HG03045 (cell line): ENCODE data around the gene OR13F1.
"Not testable (repeated sequence)": the region's sequence is repeated elsewhere in the genome, so short reads cannot be mapped to it uniquely, and the experiment has no call there.

Experiments
- ATAC-seq: cut with Tn5 transposase; IDR thresholded peaks from one replicate; pipeline ENCODE4 v1.9.1; 2021; ENCODE audit warnings: mild to moderate bottlenecking, moderate library complexity; ENCODE audit not compliant: unreplicated experiment

Gene OR13F1, protein sequence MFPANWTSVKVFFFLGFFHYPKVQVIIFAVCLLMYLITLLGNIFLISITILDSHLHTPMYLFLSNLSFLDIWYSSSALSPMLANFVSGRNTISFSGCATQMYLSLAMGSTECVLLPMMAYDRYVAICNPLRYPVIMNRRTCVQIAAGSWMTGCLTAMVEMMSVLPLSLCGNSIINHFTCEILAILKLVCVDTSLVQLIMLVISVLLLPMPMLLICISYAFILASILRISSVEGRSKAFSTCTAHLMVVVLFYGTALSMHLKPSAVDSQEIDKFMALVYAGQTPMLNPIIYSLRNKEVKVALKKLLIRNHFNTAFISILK

DNA sequence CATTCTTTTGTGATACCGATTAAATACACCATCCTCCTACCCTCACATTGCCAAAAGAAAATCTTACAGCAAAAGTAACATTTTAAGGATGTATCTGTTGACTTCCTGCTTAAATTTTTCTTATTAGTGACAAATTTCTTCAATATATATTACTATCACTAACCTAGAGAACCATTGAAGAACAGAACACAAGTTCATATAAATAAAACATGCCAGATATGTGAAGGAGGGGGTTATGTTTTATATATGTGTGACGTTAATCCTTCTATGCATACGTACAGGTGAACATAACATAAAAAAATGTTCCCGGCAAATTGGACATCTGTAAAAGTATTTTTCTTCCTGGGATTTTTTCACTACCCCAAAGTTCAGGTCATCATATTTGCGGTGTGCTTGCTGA is at the start of gene OR13F1:
Gene OR13F1 (plus strand): TSS at position 301 of the 400 bp plus-strand sequence. CDS start 0 bp downstream, at position 301.
- no peak for ATAC-seq

DNA sequence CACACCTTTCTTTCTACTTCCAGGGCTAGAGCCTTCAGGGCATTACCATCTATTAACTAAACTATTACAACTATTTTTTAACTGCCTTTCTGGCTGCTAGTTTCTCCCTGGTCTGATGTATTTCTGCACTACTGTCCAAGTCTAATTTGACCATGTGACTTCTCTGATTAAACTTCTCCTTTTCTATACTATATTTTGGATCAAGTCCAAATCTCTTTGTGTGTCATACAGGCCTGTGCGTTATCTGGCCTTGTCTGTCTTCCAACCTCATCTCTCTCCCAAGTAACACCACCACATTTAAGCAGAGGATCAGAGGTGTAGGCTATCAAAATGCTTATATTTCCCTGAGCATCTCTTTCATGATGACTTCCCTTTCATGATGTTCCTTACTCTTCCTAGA is 47.2 kb upstream of the OR13F1 start:
- ATAC-seq: no peak

DNA sequence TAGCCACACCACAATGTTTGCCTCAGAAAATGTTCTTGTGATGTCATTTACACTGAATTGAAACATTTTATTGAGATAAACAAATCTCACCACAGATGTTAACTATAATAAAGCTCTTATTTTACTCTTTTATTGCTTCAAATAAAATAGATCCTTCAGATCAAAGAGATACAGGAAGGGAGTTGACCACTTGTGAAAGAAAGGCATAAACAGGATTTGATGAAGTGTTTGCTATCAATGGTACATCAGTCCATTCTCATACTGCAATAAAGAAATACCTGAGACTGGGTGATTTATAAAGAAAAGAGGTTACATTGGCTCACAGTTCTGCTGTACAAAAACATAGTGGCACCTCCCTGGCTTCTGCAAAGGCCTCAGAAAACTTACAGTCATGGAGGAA is 40.2 kb upstream of the OR13F1 start:
- ATAC-seq: no peak

DNA sequence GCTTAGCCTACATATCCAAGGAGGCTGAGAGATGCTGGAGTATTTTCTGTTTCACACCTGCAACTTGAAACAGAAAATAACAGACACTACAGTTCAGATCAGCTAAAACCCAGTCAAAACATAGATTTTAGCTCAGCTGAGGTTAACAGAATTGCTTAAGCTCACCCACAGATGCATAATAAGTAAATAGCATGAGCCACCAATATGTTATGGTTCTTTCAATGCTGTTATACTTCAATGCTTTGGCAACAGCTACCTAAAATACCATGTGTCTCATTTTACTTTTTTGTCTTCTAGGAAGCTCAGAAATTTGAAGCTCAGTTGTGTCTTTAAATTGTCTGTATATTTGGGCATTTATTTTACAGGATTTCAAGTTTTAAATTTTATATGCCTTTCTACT is 35.8 kb upstream of the OR13F1 start:
- ATAC-seq: no peak

DNA sequence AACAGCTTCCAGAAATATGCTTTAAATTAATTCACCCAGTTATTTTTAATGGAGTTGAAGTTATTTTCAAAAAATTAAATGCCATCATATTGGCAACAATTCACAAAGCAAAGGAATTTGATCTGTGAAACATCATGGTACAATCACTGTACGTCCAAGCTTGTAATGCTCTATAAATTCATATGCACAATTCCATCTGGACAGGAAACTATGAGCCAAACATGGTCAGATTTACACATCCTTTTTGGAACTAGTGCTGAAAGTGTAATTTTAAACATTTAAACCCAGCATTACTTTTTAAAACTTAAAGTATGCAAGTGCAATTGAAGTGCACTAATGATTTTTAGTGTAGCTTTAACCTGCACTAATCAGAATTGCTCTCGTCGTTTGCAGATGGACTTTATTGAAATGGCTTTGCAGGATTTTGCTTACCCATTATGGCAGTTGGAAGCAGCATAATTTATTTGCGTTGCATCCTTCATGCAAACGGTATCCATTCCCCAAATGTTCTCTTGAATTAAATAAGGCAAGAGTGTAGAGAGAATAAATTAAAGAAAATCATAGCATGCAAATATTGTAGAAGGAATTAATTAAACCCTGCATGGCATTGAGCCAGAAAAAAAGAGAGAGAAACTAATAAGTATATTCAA is 21.0 kb upstream of the OR13F1 start:
- no peak for ATAC-seq

DNA sequence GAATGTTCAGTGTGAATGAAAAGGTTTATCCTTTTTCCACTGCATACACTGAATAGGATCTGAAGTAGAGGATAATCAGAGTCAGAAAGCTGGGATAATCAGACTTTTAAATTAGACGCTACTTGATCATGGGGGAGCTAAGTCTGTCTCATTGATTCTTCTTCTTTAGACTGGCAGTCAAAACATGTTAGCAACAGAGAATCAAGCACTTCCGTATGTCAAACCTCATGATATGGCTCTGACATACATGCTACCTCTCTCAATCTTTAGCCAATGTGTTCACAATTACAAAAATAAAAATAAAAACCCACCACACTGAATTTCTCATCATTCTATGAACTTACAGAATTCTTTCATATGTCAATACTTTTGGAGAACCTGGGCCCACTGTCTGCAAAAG is 19.0 kb upstream of the OR13F1 start:
- no peak for ATAC-seq

DNA sequence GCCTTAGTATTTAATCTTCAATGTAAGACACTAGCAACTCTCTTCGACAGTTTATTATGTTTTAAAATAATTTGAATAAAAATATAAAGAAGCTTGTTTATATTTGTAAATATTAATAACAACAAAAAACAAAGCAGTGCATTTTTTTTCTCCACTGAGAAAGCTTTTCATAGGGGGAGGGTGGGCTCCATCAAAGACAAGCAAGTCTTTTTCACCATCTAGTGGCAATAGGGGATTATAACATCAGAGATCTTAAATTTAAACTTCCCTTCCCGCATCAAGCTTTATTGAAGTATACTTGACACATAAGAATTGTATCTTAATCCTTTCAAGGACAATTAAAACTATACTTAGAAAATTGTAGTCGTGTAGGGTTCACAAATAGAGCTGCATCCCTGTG is 9.3 kb upstream of the OR13F1 start:
- no peak for ATAC-seq

DNA sequence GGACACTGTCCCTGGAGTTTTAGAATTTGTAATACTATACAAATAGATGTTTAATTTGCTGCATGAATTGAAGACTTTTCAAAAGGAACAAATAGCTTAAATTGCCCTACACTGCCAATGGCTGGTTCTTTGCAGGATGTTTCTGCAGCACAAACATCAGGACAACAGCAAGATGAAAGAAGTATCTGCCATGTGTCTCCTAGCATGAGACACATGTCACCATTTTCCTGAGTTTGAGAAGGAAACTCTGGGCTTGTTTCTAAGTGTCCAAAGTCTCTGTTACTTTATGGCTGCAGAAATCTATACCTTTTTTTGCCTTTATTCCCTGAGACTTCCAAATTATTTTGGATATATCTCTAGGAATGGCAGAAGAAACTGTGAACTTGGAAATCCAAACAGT is 623 bp upstream of the OR13F1 start:
- no peak for ATAC-seq

DNA sequence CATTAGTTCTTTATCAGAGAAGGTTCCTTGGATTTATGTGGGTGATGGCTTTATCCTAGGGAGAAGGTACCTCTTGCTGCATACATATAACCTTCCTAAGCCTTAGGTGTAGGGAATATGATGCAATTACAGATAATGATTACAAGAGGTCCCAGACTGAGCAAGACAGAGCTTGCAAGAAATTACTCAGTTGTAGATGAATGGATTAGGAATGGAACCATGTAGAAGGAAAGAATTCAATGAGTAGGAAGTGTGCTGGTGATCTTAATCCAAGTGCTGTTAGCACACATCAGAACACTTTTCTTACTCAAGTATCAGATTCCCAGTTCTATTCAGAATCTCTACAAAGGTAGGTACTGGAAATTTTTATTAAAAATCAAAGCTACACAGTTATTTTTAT is 2.5 kb downstream of the OR13F1 start:
- no peak for ATAC-seq

DNA sequence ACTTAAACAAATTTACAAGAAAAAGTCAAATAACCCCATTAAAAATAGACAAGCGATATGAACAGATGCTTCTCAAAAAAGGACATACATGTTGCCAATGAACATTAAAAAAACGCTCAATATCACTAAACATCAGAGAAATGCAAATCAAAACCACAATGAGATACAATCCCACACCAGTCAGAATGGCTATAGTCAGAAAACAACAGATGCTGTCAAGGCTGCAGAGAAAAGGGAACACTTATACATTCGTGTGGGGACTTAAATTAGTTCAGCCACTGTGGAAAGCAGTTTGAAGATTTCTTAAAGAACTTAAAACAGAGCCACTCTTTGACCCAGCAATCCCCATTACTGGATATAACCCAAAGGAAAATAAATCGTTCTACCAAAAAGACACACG is 10.8 kb downstream of the OR13F1 start:
- no peak for ATAC-seq

DNA sequence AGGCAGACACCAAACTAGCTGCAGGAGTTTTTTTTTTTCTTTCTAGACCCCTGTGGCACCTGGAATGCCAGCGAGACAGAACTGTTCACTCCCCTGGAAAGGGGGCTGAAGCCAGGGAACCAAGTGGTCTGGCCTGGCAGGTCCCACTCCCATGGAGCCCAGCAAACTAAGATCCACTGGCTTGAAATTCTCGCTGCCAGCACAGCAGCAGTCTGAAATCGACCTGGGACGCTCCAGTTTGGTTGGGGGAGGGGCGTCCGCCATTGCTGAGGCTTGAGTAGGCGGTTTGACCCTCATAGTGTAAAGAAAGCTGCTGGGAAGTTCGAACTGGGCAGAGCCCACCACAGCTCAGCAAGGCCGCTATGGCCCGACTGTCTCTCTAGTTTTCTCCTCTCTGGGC is 16.2 kb downstream of the OR13F1 start:
- not testable (repeated sequence) for ATAC-seq

DNA sequence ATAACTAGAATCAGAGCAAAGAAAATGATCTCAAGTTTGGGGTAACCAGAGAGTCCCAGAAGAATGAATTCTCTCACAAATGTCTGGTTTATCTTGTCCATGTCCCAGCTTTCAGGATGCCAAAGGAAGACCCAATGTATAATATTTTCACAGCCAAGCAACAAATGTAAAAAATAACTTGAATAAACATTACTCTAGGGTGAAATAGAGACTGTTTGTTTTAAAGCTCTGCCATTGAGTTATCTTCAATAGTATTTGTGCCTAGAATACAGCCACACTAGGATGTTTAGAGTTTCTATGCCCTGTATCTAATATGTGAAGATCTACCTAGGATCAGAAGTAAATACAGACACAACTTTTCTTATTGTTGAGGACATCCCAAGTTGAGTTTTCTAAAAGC is 23.0 kb downstream of the OR13F1 start, which contains the start of gene OR13C4:
Gene OR13C4 (minus strand): TSS at position 101 of the 400 bp plus-strand sequence. CDS start 0 bp downstream, at position 101.
- ATAC-seq: no peak

DNA sequence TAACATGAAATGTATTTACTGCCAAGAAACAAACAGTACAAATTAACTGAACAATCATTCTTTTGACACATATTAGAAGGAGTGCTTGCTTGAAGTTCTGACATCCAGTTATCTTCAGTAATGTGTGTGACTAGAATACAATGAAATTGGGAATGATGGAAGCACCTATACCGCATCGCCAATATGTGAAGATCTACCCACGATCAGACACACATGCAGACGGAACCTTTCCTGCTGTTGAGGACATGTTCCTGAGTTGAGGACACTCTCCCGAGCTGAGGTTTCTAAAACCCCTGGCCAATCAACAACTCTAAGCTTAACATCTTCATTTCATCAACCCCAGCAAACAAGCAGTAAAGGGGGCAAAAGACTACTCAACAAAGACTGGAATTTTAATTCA is 32.7 kb downstream of the OR13F1 start, which contains the start of gene OR13C3:
Gene OR13C3 (minus strand): TSS at position 101 of the 400 bp plus-strand sequence. CDS start 133 bp downstream, outside the sequence.
- no peak for ATAC-seq

DNA sequence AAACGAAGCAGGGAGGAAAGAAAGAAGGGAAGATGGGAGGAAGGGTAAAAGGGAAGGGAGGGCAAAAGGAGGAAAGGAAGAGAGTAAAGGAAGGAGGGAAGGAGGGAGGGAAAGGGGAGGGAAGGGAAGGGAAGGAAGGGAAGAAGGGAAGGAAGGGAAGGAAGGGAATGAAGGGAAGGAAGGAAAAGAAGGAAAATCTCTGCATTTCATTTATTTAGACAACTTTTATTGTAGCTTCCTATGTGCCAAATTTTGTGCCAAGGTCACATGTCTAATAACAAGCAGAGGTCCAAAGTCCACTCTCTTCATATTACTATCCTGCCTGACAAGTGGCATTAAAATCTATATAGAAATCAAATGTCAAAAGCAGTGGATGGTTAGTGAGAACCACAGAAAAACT is 35.2 kb downstream of the OR13F1 start:
- ATAC-seq: no peak

DNA sequence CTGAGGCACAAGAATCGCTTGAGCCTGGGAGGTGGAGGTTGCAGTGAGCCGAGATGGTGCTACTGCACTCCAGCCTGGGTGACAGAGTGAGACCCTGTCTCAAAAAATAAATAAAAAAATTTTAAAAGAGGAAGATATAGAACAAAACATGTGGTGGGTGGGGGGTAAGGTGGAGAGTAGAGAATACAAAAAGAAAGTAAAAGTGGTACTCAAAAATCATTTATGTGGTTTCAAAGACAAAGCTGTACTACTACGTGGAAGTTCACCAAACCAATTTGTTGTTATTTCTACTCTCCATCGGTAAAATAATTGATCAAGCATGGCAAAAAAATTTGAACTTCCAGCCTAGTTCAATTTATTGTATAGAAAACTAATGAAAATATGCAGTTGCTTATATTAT is 40.6 kb downstream of the OR13F1 start:
- ATAC-seq: no peak

DNA sequence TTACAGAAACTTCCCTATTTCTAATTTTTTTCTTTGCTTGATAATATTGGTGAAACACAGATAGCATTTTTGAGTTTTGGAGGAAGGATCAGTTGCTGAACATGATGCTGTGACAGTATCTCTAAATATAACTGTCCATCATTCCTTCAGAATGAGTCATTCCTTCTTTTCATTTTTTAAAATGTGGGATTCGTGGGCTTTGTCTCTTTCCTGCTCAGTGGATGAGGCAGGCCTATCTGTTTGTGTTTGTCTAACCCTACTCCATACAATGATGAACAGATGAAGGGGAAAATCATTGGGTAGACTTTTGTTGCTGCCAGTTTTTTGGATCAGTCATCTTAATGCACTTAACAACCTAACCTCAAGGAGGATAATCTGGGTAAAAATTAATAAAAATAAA is 49.2 kb downstream of the OR13F1 start:
- ATAC-seq: no peak
